Measurements from ENCODE around the gene FFAR1.

The FFAR1 gene

GRCh38 chr19:35378356-35378755 lies 30.7 kb downstream of the FFAR1 start:
- TF ChIP-seq POLR2AphosphoS5 (IDR thresholded peaks at IDR 0.05; ENCODE audit: low read depth, low read length) (no peak), SIN3A (IDR thresholded peaks at IDR 0.05; ENCODE audit: borderline replicate concordance, insufficient read depth, low read length) (no peak), FOXP2 (optimal IDR thresholded peaks at IDR 0.05; ENCODE audit: borderline replicate concordance, extremely low read depth, extremely low read length, insufficient read depth) (no peak), REST (IDR thresholded peaks at IDR 0.05; ENCODE audit: insufficient read depth in 1 of 2, low read depth in 2 of 2, low read length in 2 of 2) (no peak), TAF1 (IDR thresholded peaks at IDR 0.05; ENCODE audit: borderline replicate concordance, insufficient read depth, low read length) (no peak)

GRCh38 chr19:35379992-35380391 lies 32.3 kb downstream of the FFAR1 start:
- TF ChIP-seq FOXP2 (optimal IDR thresholded peaks at IDR 0.05; ENCODE audit: borderline replicate concordance, extremely low read depth, extremely low read length, insufficient read depth) (no peak), REST (IDR thresholded peaks at IDR 0.05; ENCODE audit: insufficient read depth in 1 of 2, low read depth in 2 of 2, low read length in 2 of 2) (no peak), SIN3A (IDR thresholded peaks at IDR 0.05; ENCODE audit: borderline replicate concordance, insufficient read depth, low read length) (no peak), POLR2AphosphoS5 (IDR thresholded peaks at IDR 0.05; ENCODE audit: low read depth, low read length) (no peak), TAF1 (IDR thresholded peaks at IDR 0.05; ENCODE audit: borderline replicate concordance, insufficient read depth, low read length) (no peak)

GRCh38 chr19:35380450-35381124 lies 32.9 kb downstream of the FFAR1 start:
- no peak for TF ChIP-seq FOXP2 (optimal IDR thresholded peaks at IDR 0.05; ENCODE audit: borderline replicate concordance, extremely low read depth, extremely low read length, insufficient read depth)
- TF ChIP-seq REST (IDR thresholded peaks at IDR 0.05; ENCODE audit: insufficient read depth in 1 of 2, low read depth in 2 of 2, low read length in 2 of 2) = no peak
- TF ChIP-seq SIN3A (IDR thresholded peaks at IDR 0.05; ENCODE audit: borderline replicate concordance, insufficient read depth, low read length) = no peak
- TF ChIP-seq POLR2AphosphoS5 (IDR thresholded peaks at IDR 0.05; ENCODE audit: low read depth, low read length) = no peak
- TF ChIP-seq TAF1 (IDR thresholded peaks at IDR 0.05; ENCODE audit: borderline replicate concordance, insufficient read depth, low read length) = no peak

GRCh38 chr19:35381318-35381717 lies 33.6 kb downstream of the FFAR1 start:
- TF ChIP-seq TAF1 (IDR thresholded peaks at IDR 0.05; ENCODE audit: borderline replicate concordance, insufficient read depth, low read length) (no peak), SIN3A (IDR thresholded peaks at IDR 0.05; ENCODE audit: borderline replicate concordance, insufficient read depth, low read length) (no peak), FOXP2 (optimal IDR thresholded peaks at IDR 0.05; ENCODE audit: borderline replicate concordance, extremely low read depth, extremely low read length, insufficient read depth) (no peak), POLR2AphosphoS5 (IDR thresholded peaks at IDR 0.05; ENCODE audit: low read depth, low read length) (no peak), REST (IDR thresholded peaks at IDR 0.05; ENCODE audit: insufficient read depth in 1 of 2, low read depth in 2 of 2, low read length in 2 of 2) (no peak)
